Thoracic aorta (tissue), 2 donors: ENCODE results near the gene FANCL. TPM values are rescaled to one million over a fixed set of nuclear protein-coding genes. Genes with fewer than 3 reads are reported as not detected.

ENCODE experiments used
- ATAC-seq: fragments of 150-250 bp; one replicate; pipeline ENCODE4 v1.8.0; 2017; ENCODE audit warnings: low read depth; ENCODE audit not compliant: insufficient number of reproducible peaks, low FRiP score
- DNase-seq: peaks from one replicate; pipeline ENCODE4 v3.0.0-alpha.2; 2020; ENCODE audit warnings: low spot score
- H3K27ac ChIP-seq, 2 donors: fragments of 200-600 bp; sonication (generic); 1 replicate in 1 of 2; 2 replicates in 1 of 2; pipeline ENCODE4 v1.5.1; 2016; ENCODE audit warnings: mild to moderate bottlenecking in 2 of 2, moderate library complexity in 2 of 2
- H3K27me3 ChIP-seq: fragments of 200-600 bp; sonication (generic); replicated peaks from 2 replicates; pipeline ENCODE4 v1.6.0; 2016; ENCODE audit warnings: mild to moderate bottlenecking; ENCODE audit not compliant: insufficient read depth
- H3K36me3 ChIP-seq: fragments of 200-600 bp; sonication (generic); one replicate; pipeline ENCODE4 v1.5.1; 2016
- H3K4me1 ChIP-seq, 2 donors: fragments of 200-600 bp; sonication (generic); 1 replicate in 1 of 2; 2 replicates in 1 of 2; pipeline versions ENCODE4 v1.5.1 to v1.6.0; 2016; ENCODE audit warnings: low read depth in 2 of 2, mild to moderate bottlenecking in 1 of 2; ENCODE audit not compliant: control insufficient read depth in 1 of 2
- H3K4me3 ChIP-seq: fragments of 200-600 bp; sonication (generic); 2 replicates; pipeline ENCODE4 v1.5.1; 2016; ENCODE audit warnings: mild to moderate bottlenecking
- H3K9me3 ChIP-seq: fragments of 200-600 bp; sonication (generic); 2 replicates; pipeline ENCODE4 v1.5.1; 2016
- total RNA-seq, 2 donors: library from RNA; depleted of rRNA; stranded (reverse); fragments of >200 nt; gene quantifications; one replicate each; pipeline versions ENCODE4 v1.1.0 to v1.2.3, GENCODE V29; 2016
- TF ChIP-seq, protein P1 (sequence below): fragments of 200-600 bp; sonication (generic); IDR thresholded peaks from one replicate; pipeline ENCODE4 v1.5.1; 2019; ENCODE audit warnings: antibody characterized with exemption

The FANCL gene
- total RNA-seq, 2 donors from 2014 or later = 16.5 to 20.2 TPM

GRCh38 chr2:58131191-58132011 lies 109.7 kb downstream of the FANCL start:
- no peaks in the 10 kb centered on the region for H3K36me3 ChIP-seq

DNA sequence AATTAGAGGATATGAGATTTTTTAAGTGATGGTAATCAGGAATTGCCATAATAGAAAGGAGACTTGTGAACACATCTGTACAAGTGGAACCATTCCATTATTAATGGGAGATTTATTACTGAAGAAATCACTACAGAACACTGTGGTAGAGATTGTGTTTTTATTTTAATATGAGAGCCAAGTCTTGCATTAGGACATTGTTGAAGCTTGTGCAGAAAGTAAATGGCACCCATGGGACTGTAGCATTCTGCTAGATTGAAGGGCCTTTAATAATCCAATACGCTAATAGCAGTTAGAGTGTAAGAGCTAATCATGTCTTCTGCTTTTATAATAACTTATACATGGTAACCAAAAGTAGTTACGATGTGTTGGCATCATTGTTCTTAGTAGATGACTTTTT lies 110.9 kb downstream of the FANCL start:
- DNase-seq = no peak
- Histone ChIP-seq H3K27me3 (no peaks in the 10 kb centered on the region), H3K27ac (no peak overlapping the region), H3K9me3 (no peaks in the 10 kb centered on the region), H3K4me3 (no peak overlapping the region), H3K4me1 (peaks cover 7 to 13% of the 10 kb centered on the region in 2 donors), H3K36me3 (no peaks in the 10 kb centered on the region)
- no peak for ATAC-seq
- TF ChIP-seq, protein P1, sequence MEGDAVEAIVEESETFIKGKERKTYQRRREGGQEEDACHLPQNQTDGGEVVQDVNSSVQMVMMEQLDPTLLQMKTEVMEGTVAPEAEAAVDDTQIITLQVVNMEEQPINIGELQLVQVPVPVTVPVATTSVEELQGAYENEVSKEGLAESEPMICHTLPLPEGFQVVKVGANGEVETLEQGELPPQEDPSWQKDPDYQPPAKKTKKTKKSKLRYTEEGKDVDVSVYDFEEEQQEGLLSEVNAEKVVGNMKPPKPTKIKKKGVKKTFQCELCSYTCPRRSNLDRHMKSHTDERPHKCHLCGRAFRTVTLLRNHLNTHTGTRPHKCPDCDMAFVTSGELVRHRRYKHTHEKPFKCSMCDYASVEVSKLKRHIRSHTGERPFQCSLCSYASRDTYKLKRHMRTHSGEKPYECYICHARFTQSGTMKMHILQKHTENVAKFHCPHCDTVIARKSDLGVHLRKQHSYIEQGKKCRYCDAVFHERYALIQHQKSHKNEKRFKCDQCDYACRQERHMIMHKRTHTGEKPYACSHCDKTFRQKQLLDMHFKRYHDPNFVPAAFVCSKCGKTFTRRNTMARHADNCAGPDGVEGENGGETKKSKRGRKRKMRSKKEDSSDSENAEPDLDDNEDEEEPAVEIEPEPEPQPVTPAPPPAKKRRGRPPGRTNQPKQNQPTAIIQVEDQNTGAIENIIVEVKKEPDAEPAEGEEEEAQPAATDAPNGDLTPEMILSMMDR = no peak

More at GRCh38 chr2:58131191-58132011, 109.7 kb downstream of the FANCL start:
- H3K4me1 ChIP-seq = peaks cover 7 to 13% of the 10 kb centered on the region in 2 donors
- DNase-seq (no peak), ATAC-seq (no peak)
- no peaks in the 10 kb centered on the region for H3K27me3 ChIP-seq
- TF ChIP-seq, protein P1 = no peak
- H3K4me3 ChIP-seq = no peak overlapping the region
- no peaks in the 10 kb centered on the region for H3K9me3 ChIP-seq
- H3K27ac ChIP-seq = no peak overlapping the region

DNA sequence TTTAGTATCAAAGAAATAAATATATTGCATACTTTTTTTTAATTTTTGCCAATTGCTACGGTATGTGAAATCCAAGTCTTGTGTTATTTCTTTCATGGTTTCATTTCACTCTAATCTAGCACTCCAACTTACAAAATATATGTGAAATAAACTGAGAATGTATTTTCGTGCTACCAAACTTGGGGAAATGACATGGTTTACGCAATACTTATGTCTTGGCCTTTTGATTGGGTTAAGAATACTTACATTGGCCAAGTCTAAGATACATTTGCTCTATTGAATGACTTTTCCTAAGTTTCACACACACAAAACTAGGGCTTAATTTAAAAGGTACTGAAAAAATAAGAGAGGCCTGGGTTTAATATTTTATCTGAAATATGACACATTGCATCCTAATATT lies 114.0 kb downstream of the FANCL start:
- TF ChIP-seq, protein P1 = no peak
- DNase-seq (no peak), ATAC-seq (no peak)
- Histone ChIP-seq H3K4me3 (no peak overlapping the region), H3K36me3 (peaks cover 3% of the 10 kb centered on the region), H3K27me3 (no peaks in the 10 kb centered on the region), H3K4me1 (peaks cover 7 to 12% of the 10 kb centered on the region in 2 donors), H3K27ac (no peak overlapping the region), H3K9me3 (no peaks in the 10 kb centered on the region)

GRCh38 chr2:58122540-58122939 lies 118.6 kb downstream of the FANCL start:
- TF ChIP-seq, protein P1 = no peak
- Histone ChIP-seq H3K27ac (no peak overlapping the region), H3K36me3 (peaks cover 3% of the 10 kb centered on the region), H3K27me3 (no peaks in the 10 kb centered on the region), H3K4me3 (no peak overlapping the region), H3K9me3 (no peaks in the 10 kb centered on the region), H3K4me1 (no peaks in the 10 kb centered on the region)
- no peak for ATAC-seq
- no peak for DNase-seq

DNA sequence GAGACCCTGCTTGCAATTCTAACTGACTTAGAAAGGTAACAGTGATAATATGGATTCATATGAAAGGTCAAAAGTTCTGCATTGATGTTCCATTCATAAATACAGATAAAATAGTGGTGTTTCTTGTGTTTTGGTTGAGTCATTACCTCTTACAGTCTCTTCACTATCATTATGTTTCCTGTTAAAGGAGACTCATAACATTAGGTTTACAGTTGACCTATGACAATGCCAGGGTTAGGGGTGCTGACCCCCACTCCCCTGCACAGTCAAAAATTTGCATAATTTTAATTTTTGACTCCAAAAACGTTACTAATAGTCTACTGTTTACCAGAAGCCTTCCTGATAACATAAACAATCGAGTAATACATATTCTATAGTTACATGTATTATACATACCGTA lies 119.1 kb downstream of the FANCL start:
- Histone ChIP-seq H3K27me3 (no peaks in the 10 kb centered on the region), H3K9me3 (no peaks in the 10 kb centered on the region), H3K4me1 (no peaks in the 10 kb centered on the region), H3K4me3 (no peak overlapping the region), H3K36me3 (peaks cover 3% of the 10 kb centered on the region), H3K27ac (no peak overlapping the region)
- TF ChIP-seq, protein P1 = no peak
- no peak for DNase-seq
- no peak for ATAC-seq
